Fibroblast of villous mesenchyme (primary cell): ENCODE results near the gene TBC1D23. TPM values are rescaled to one million over a fixed set of nuclear protein-coding genes. Genes with fewer than 3 reads are reported as not detected.
"Not testable (repeated sequence)": the region's sequence is repeated elsewhere in the genome, so short reads cannot be mapped to it uniquely, and the experiment has no call there.

ENCODE experiments used
- DNase-seq: peaks from one replicate; pipeline ENCODE4 v3.0.0-alpha.2; 2010; ENCODE audit warnings: low read depth
- H3K4me3 ChIP-seq: 2 replicates; pipeline ENCODE4 v1.5.1; 2011; ENCODE audit warnings: low read depth, mild to moderate bottlenecking, low read length
- total RNA-seq: library from RNA; depleted of rRNA; stranded (reverse); fragments of >200 nt; gene quantifications from 2 replicates; pipeline ENCODE4 v1.2.3, GENCODE V29; 2012
- TF ChIP-seq, protein P1 (sequence below): IDR thresholded peaks from 2 replicates; pipeline ENCODE4 v1.5.1; 2012; ENCODE audit warnings: low read depth, mild to moderate bottlenecking, low read length; ENCODE audit not compliant: insufficient read depth

TBC1D23 gene
- total RNA-seq, 1 donor: 90.2 TPM

- DNase-seq: peak; percentile 54
- no peak overlapping the region for H3K4me3 ChIP-seq
- TF ChIP-seq, protein P1, sequence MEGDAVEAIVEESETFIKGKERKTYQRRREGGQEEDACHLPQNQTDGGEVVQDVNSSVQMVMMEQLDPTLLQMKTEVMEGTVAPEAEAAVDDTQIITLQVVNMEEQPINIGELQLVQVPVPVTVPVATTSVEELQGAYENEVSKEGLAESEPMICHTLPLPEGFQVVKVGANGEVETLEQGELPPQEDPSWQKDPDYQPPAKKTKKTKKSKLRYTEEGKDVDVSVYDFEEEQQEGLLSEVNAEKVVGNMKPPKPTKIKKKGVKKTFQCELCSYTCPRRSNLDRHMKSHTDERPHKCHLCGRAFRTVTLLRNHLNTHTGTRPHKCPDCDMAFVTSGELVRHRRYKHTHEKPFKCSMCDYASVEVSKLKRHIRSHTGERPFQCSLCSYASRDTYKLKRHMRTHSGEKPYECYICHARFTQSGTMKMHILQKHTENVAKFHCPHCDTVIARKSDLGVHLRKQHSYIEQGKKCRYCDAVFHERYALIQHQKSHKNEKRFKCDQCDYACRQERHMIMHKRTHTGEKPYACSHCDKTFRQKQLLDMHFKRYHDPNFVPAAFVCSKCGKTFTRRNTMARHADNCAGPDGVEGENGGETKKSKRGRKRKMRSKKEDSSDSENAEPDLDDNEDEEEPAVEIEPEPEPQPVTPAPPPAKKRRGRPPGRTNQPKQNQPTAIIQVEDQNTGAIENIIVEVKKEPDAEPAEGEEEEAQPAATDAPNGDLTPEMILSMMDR: no peak
Measured at GRCh38 chr3:100225883-100226282, 34.9 kb upstream of the TBC1D23 start.

DNA sequence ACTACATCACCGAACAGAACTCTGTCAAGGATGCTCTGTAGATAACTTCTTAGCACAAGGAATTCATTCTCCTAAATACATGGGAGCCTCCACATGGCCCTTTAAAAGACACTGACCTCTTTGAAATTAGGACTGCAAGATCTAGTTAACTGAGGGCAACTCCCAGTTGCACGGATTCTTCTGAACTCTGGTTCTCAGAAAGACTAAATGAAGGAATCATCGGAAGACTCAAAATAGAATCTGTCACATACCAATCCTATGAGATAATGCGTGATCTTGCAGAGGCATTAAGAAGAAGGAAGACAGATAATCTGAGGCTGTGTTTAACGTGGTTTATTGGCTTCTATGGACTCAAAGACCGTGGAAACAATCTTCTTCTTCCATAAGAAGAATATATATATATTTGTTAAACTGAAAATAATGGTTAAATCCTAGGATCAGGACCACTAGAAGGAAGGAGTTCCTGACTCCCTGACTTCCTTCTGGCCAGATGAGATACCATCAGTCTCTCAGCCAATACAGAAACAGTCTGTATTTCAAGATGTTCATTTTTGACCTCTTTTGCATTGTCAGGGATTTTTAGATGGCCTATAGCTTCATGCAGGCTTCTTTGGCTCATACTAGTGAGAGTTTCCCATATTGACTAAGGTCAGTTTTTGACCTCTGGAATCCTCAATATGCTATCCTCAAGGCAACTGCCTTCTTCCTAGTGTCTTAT is 33.9 kb upstream of the TBC1D23 start:
- no peak overlapping the region for H3K4me3 ChIP-seq
- TF ChIP-seq, protein P1: no peak
- peak; percentile 82 for DNase-seq

- DNase-seq: no peak
- H3K4me3 ChIP-seq: no peak overlapping the region
- TF ChIP-seq, protein P1: no peak
Measured at GRCh38 chr3:100227511-100227921, 33.3 kb upstream of the TBC1D23 start.

- TF ChIP-seq, protein P1: no peak
- DNase-seq: no peak
- H3K4me3 ChIP-seq: no peak overlapping the region
Measured at GRCh38 chr3:100228247-100228646, 32.5 kb upstream of the TBC1D23 start.

GRCh38 chr3:100229188-100229587 is 31.6 kb upstream of the TBC1D23 start:
- not testable (repeated sequence) for H3K4me3 ChIP-seq, DNase-seq

- H3K4me3 ChIP-seq: no peak overlapping the region
- TF ChIP-seq, protein P1: no peak
- no peak for DNase-seq
Measured at GRCh38 chr3:100230710-100231109, 30.1 kb upstream of the TBC1D23 start.

GRCh38 chr3:100231668-100232067 is 29.1 kb upstream of the TBC1D23 start:
- DNase-seq: no peak
- H3K4me3 ChIP-seq: no peak overlapping the region
- TF ChIP-seq, protein P1: no peak
